Stimulated activated CD8-positive, alpha-beta memory T cell treated with anti-CD3 and anti-CD28 coated beads, Interleukin-7, amount 100 ng/mL, for 24 hours (primary cell): ENCODE data around the gene MUC4.
"Not testable (repeated sequence)": the region's sequence is repeated elsewhere in the genome, so short reads cannot be mapped to it uniquely, and the experiment has no call there.

Experiments used
- DNase-seq: peaks from one replicate; pipeline ENCODE4 v3.0.0-alpha.2; 2020; ENCODE audit warnings: low read depth

Gene MUC4

GRCh38 chr3:195762611-195763010 lies 49.1 kb downstream of the MUC4 start:
- DNase-seq, result no peak

- no peak for DNase-seq
Observed at GRCh38 chr3:195762249-195762585, 49.5 kb downstream of the MUC4 start.

- no peak for DNase-seq
Observed at GRCh38 chr3:195761567-195762248, 50.0 kb downstream of the MUC4 start.

- DNase-seq, result no peak
Observed at GRCh38 chr3:195761123-195761566, 50.6 kb downstream of the MUC4 start.

GRCh38 chr3:195760345-195761122 lies 51.2 kb downstream of the MUC4 start:
- no peak for DNase-seq

- DNase-seq, result no peak
Observed at GRCh38 chr3:195758721-195759353, 52.9 kb downstream of the MUC4 start.

- DNase-seq, result no peak
Observed at GRCh38 chr3:195757827-195758226, 53.9 kb downstream of the MUC4 start.

GRCh38 chr3:195757438-195757770 lies 54.3 kb downstream of the MUC4 start:
- DNase-seq, result no peak

- DNase-seq, result no peak
Observed at GRCh38 chr3:195755791-195756676, 55.7 kb downstream of the MUC4 start.

GRCh38 chr3:195755391-195755790 lies 56.3 kb downstream of the MUC4 start:
- DNase-seq, result no peak

- DNase-seq, result no peak
Observed at GRCh38 chr3:195754906-195755305, 56.8 kb downstream of the MUC4 start.

- no peak for DNase-seq
Observed at GRCh38 chr3:195754141-195754540, 57.6 kb downstream of the MUC4 start.

- no peak for DNase-seq
Observed at GRCh38 chr3:195753581-195753980, 58.1 kb downstream of the MUC4 start.

- DNase-seq, result no peak
Observed at GRCh38 chr3:195752546-195753331, 59.0 kb downstream of the MUC4 start.

GRCh38 chr3:195752066-195752465 lies 59.7 kb downstream of the MUC4 start:
- no peak for DNase-seq

GRCh38 chr3:195751560-195751959 lies 60.2 kb downstream of the MUC4 start:
- DNase-seq, result no peak

- DNase-seq, result no peak
Observed at GRCh38 chr3:195750797-195751520, 60.8 kb downstream of the MUC4 start.

GRCh38 chr3:195749101-195749500 lies 62.6 kb downstream of the MUC4 start:
- not testable (repeated sequence) for DNase-seq

GRCh38 chr3:195748661-195749060 lies 63.1 kb downstream of the MUC4 start:
- DNase-seq, result no peak

- DNase-seq, result no peak
Observed at GRCh38 chr3:195746751-195747150, 65.0 kb downstream of the MUC4 start.

GRCh38 chr3:195746346-195746745 lies 65.4 kb downstream of the MUC4 start:
- no peak for DNase-seq
